Activated CD8-positive, alpha-beta memory T cell treated with anti-CD3 and anti-CD28 coated beads, Interleukin-2, amount 50 U/mL, for 1 hour (primary cell): ENCODE data around the gene ATP5F1B.

Source experiments
- DNase-seq: peaks from one replicate; pipeline ENCODE4 v3.0.0-alpha.2; 2020; ENCODE audit errors: extremely low read depth

The ATP5F1B gene

GRCh38 chr12:56616925-56617324 lies 28.9 kb downstream of the ATP5F1B start:
- no peak for DNase-seq

- DNase-seq, result no peak
These were observed 29.5 kb downstream of the ATP5F1B start for GRCh38 chr12:56616244-56616643.

- no peak for DNase-seq
These were observed 31.2 kb downstream of the ATP5F1B start for GRCh38 chr12:56614627-56615026.

GRCh38 chr12:56604355-56604754 lies 41.4 kb downstream of the ATP5F1B start:
- DNase-seq, result no peak

GRCh38 chr12:56602239-56602638 lies 43.5 kb downstream of the ATP5F1B start:
- no peak for DNase-seq

GRCh38 chr12:56601503-56601902 lies 44.3 kb downstream of the ATP5F1B start:
- DNase-seq, result no peak

GRCh38 chr12:56600753-56601152 lies 45.0 kb downstream of the ATP5F1B start:
- DNase-seq, result no peak

GRCh38 chr12:56599797-56600196 lies 46.0 kb downstream of the ATP5F1B start:
- no peak for DNase-seq

- no peak for DNase-seq
These were observed 46.7 kb downstream of the ATP5F1B start for GRCh38 chr12:56599041-56599440.

- DNase-seq, result no peak
These were observed 49.0 kb downstream of the ATP5F1B start for GRCh38 chr12:56596815-56597214.

- DNase-seq, result no peak
These were observed 51.7 kb downstream of the ATP5F1B start for GRCh38 chr12:56593909-56594621.

- no peak for DNase-seq
These were observed 53.8 kb downstream of the ATP5F1B start for GRCh38 chr12:56591961-56592360.

GRCh38 chr12:56591126-56591525 lies 54.7 kb downstream of the ATP5F1B start:
- DNase-seq, result no peak

GRCh38 chr12:56590237-56590830 lies 55.5 kb downstream of the ATP5F1B start:
- DNase-seq, result no peak

GRCh38 chr12:56589783-56590182 lies 56.0 kb downstream of the ATP5F1B start:
- DNase-seq, result no peak
